Stimulated activated CD4-positive, alpha-beta T cell treated with anti-CD3 and anti-CD28 coated beads, Interleukin-2, amount 100 ng/mL, for 4 hours (primary cell): Measurements from ENCODE around the gene G2E3.
"Not testable (repeated sequence)": the region's sequence is repeated elsewhere in the genome, so short reads cannot be mapped to it uniquely, and the experiment has no call there.

Source experiments
- DNase-seq: peaks from one replicate; pipeline ENCODE4 v3.0.0-alpha.2; 2020; ENCODE audit warnings: low read depth

Gene G2E3

DNA sequence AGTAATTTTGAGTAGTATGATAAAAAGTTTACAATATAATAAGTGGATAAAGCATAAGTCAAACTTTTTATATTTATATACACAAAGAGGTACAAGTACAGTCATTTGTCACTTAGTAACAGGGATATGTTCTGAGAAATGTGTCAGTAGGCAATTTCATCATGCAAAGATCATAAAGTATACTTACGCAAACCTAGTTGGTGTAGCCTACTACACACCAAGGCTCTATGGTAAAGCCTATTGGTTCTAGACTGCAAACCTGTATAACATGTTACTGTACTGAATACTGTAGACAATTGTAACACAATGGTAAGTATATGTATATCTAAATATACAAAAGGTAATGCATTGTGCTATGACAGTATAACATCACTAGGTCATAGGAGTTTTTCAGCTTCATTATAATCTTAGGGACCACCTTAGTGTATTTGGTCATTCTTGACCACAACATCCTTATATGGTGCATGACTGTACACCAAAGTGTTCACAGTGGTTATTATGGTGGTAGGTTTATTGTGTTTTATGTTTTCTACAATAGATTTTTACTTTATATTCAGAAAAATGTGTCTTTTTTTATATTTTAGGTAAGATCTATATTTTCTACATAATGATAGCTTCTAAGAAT lies 48.3 kb downstream of the G2E3 start:
- DNase-seq = no peak

DNA sequence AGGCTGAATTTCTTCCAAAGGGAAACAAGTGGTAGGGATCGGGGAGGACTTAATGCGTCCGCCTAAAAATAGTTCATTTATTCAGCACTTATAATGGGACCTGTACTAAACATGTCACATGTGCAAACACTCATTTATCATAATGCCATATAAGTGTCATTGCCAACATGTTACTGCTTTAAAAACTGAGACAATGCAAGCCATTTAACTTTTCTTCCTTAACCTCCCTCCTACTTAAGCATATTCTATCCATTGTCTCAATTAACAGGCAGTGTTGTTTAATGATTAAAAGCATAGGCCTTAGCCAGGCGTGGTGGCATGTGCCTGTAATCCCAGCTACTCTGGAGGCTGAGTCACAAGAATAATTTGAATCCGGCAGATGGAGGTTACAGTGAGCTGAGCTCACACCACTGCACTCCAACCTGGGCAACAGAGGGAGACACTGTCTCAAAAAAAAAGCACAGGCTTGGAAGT lies 49.6 kb downstream of the G2E3 start:
- DNase-seq = no peak

DNA sequence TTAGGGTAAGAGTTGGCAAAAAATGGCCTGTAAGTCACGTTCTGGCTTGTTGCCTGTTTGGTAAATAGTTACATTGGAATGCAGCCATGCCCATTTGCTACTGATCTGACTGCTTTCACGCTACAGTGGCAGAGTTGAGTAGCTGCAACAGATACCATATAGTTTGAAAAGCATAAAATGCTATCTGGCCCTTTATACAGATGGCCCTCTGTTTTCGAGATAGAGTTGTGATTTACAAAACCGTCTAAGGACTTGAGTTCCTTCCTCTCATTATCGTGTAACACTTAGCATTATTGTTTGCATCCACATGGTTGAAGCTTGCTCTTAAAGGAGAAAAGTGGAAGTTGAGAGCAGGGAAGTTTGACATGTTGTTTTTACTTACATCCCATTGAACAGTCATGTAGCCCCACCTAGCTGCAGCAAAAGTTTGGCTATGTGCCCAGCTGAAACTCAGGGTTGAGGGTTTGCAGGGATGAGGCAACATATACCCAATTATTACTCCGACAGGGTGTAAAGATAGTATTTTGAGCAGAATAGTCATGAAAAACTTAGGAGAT lies 51.9 kb downstream of the G2E3 start:
- no peak for DNase-seq

DNA sequence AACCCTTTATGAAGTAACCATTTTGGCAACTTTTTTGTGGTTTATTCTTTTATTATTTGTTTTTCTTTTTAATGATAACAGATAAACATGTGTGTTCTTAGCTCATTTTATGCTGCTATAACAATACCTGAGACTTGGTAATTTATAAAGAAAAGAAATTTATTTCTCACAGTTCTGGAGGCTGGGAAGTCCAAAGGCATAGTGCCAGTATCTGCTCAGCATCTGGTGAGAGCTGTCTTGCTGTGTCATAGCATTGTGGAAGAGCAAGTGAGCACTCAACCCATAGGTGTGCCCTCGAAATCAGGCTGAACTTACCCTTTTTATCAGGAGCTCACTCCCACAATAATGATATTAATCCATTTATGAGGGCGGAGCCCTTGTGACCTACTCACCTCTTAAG lies 55.2 kb downstream of the G2E3 start:
- DNase-seq = no peak

DNA sequence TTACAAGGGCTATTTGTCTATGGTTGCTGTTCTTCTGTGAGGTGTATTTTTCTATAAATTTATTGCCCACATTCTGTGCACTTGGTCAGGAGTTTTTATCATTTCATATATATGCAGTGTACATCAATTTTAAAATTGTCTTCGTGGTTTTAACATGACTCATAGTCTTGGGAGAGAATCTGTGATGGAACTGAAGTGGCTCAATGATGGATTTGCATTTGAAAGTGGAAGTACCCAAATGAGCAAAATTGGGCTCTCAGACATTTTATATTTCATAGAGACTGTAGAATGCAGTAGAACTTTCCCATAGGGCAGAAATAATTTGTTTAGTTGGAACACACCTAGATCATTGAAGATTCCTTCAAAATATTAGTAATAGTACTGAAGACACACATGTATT lies 61.2 kb downstream of the G2E3 start:
- DNase-seq = no peak

DNA sequence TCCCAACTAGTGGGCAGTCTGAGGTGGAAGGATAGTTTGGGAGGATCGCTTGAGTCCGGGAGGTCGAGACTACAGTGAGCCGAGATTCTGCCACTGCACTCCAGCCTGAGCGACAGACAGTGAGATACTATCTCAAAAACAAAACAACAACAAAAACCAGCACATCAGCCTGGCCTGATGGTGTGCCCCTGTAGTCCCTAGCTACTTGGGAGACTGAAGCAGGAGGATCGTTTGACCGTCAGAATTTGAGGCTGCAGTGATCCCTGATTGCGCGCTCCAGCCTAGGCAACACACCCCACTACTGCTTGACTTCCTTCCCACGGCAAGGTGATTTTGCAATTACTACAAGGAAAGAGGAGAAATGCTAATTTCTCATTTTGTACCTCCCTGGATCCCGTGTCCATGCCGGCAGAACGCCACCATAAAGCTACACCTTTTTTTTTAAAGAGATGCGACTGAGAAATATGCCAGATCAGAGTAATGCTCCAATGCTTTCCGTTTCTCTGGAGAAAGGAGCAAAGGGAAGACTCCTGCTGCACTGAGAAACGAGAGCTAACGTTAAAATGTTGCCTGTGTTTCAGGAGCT lies 62.5 kb downstream of the G2E3 start:
- no peak for DNase-seq

DNA sequence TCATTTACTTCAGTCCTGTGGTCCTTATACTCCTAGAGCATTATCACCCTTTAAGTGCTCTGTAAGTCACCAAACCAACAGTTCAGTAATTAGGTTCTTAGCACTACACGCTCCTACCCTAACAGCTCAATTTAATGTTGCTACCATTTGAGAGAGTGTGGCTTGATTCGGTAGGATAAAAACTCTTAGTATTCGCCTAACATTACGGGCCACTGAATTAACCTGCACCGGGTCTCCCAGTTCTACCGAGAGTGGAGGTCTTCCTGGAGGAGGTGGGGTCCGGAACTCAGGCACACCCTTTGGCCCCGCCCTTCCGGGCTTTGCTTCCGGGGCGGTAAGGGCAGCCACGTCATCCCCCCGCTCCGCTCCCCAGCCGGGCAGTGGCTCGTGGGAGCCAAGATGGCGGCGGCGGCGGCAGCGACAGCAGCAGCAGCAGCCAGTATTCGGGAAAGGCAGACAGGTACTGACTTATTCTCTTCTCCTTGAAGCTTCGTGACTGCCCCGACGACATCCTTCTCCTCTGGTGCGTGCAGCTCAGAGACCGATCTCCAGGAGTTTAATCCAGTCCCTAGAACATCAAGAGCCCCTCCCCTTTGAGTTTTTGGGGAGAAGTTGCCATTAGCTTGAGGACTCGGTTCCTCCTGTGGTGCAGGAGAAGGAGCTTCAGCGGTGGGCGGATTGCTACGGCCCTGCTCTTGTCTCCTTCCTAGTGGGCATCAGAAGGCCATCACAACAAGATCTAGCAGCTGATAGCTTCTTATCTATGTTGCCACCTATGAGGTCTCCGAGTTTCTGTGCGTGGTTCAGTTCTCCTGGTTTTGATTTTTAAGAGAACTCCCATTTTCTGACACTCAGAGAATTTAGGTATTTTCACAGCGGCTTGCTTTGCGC lies 63.2 kb downstream of the G2E3 start, which contains the start of gene SCFD1:
SCFD1 (plus strand) TSS at position 380 of the 891 bp plus-strand sequence; CDS start at position 400, 20 bp downstream.
- peak; percentile 89 for DNase-seq

DNA sequence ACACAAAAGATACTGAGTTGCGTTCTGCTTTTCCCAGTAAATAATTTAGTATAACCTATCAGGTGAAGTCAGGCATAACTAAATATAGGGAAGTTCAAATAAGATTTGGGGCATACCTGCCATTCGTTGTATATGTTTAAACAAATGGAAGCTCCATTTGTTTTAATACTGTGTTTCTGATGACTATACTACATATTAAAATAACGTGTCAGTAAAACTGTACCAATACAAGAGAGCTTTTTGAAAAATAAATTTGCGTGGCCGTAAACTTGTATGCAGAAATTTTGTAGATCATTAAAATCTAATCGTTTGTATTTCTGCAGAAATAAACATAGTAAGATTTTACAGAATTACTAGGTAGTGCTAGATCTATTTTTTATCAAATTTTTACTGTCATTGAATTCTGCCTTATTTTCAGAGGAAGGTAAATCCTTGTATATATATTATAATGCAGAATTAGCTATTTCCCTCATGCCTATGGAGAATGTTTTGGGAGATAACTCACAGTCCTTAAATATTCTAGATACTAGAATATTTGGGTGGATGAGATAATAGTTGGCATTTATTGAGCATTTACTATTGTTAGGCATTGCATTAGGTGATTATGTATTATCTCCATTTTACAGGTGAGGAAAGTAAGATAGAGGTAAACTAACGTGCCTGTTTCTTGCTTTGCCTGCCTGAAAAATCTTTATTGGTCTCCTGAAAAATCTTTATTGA lies 64.6 kb downstream of the G2E3 start:
- DNase-seq = no peak

DNA sequence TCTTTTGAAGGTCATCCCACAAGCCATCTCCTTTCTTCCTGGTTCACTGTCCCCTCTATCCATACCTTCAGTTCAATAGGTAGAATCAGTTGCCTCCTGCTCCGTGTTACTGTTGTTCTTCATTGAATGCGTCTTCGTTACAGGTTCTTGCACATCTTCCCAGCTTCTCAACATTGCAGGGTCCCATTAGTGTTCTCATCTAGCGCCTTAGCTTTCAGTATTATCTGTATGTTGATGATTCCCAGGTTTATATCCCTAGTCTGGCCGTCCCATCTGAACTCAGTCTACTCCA lies 65.1 kb downstream of the G2E3 start:
- no peak for DNase-seq

DNA sequence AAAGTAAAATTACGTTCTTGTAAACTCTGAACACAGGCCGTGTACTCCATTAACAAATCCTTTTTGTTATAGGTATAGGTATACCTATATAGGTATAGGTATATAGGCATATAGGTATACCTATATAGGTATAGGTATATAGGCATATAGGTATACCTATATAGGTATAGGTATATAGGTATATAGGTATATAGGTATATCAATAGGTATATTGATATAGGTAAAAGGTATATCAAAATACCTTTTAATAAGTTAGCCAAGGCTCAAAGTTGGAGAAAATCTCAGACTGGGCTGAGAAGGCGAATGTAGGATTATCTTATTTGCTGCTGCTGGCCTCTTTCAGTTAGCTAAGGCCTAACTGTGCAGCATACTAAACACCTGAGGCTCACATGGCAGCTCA lies 66.6 kb downstream of the G2E3 start:
- no peak for DNase-seq

DNA sequence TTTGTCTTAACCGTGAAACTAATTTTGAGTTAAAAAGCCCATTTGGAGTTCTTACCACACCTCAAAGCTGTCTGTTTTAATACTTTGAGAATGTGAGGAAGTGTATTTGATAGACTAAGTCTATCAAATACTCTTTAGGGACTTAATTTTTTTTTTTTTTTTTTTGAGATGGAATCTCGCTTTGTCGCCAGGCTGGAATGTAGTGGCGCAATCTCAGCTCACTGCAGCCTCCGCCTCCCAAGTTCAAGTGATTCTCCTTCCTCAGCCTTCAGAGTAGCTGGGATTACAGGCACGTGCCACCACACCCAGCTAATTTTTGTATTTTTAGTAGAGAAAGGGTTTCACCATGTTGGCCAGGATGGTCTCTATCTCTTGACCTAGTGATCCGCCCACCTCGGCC lies 70.5 kb downstream of the G2E3 start:
- not testable (repeated sequence) for DNase-seq

DNA sequence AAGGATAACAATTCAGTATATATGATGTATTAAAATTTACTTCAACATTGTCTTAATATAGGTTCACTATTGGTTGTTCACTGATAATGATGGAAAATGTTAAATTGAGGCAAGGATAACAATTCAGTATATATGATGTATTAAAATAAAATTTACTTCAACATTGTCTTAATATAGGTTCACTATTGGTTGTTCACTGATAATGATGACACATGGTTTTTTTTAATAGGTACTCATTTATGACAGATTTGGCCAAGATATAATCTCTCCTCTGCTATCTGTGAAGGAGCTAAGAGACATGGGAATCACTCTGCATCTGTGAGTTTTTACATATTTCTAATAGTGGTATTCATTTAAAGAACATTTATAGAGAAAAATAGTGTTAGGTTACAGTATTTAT lies 71.3 kb downstream of the G2E3 start:
- no peak for DNase-seq

DNA sequence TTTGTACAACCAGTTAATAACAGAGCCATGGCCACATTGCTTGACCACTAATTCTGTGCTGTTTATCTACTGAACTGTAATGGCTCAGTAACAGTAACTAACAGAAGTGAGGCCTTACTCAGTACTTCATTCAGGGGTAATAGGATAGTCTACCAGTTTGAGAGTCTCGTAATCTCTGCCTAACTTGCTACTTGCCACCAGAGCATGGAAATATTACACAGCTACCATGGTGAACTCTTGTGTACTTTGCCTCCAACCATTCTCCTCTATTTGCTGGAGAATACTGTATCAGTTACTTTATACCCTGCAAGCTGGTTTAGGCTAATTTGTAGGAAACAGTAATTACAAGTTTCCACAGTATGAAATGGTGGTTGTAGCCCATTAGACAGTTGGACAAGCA lies 73.8 kb downstream of the G2E3 start:
- no peak for DNase-seq

DNA sequence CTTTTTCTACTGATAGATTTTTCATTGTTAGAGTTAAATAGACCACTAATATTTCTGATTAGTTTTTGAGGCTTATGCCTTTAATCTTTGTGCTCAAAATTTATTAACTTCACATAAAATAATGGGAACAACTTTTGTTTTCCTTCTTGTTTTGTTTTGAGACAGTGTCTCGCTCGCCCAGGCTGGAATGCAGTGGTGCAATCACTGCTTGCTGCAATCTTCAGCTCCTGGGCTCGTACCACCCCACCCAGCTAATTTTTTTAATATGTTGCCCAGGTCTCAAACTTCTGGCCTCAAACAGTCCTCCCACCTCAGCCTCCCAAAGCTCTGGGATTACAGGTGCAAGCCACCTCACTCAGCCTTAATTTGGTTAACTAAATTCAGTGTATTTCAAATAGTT lies 80.0 kb downstream of the G2E3 start:
- no peak for DNase-seq

DNA sequence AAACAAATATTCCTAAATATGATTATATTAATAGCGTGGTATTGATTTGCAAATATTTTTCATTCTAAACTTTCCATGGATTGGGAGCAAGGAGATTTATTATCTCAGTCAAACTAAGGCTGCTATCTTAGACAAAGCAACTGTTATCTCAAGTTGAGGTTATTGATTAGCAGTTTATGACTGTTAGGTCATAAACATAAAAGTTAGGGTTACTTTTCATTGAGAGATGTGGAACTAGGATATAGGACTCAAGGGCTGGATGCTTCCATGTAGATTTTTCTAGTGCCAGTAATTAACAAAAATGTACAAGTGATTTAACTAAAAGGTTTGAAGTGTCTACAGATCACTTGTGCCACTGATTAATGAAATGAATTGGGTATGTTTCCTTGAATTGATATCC lies 82.2 kb downstream of the G2E3 start:
- no peak for DNase-seq

DNA sequence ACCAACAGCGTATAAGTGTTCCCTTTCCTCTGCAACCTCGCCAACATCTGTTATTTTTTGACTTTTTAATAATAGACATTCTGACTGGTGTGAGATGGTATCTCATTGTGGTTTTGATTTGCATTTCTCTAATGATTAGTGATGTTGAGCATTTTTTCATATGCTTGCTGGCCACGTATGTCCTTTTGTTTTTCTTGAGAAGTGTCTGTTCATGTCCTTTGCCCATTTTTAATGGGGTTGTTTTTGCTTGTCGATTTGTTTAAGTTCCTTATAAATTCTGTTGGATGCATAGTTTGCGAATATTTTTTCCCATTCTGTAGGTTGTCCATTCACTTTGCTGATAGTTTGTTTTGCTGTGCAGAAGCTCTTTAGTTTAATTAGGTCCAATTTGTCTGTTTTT lies 85.5 kb downstream of the G2E3 start:
- DNase-seq = not testable (repeated sequence)

DNA sequence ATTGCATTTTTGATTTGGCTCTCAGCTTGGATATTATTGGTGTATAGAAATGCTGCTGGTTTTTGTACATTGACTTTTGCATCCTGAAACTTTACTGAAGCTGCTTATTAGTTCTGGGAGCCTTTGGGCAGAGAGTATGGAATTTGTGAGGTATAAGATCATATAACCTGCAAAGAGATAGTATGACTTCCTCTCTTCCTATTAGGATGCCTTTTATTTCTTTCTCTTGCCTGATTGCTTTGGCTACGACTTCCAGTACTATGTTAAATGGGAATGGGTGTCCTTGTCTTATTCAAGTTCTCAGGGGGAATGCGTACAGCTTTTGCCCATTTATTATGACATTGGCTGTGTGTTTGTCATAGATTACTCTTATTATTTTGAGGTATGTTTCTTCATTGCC lies 86.6 kb downstream of the G2E3 start:
- DNase-seq = no peak

DNA sequence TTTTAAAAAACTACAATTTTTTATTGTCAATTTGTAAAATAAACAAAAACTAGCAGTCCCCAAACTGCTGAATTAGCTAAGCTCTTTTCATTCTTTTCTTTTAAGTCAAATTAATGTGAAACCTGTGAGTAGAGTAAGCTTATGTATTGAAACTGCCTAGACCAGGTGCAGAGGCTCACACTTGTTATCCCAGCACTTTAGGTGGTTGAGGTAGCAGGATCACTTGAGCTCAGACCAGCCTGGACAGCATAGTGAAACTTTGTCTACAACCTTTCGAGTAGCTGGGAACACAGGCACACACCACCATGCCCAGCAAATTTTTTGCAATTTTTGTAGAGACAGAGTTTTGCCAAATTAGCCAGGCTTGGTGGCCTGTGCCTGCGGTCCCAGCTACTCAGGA lies 89.5 kb downstream of the G2E3 start:
- no peak for DNase-seq

DNA sequence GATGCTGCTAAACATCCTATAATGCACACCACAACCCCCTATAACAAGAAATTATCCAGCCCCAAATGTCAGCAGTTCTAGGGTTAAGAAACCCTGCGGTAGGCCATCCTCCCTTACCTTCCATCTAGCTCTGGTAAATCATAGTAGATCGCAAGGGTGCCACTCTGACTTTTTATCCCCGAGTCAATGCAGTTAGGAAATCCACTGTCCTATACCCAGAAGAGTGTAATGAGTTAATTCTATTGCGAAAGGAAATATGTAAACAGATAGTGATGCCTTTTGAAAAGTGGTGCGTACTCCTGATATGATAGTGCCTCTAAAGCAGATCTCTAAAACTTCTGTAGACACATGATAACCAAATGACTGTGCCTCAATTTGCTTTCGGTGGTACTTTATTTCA lies 93.0 kb downstream of the G2E3 start:
- no peak for DNase-seq

DNA sequence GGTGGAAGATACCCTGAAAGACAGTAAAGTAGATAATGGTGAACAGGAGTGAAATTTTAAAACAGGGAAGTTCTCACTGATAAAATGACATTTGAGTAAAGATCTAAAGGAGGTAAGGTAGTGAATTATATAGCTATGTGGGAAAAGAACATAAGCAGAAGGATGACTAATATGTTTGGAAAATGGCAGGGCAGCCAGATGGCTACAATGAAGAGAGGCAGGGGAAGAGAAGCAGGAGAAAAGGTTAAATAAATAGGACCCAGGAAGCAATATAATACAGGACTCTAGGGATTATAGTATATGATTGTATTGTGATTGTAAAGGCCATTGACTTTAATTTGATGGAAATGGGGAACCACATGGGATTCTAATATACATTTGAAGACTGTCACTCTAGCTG lies 96.2 kb downstream of the G2E3 start:
- no peak for DNase-seq

DNA sequence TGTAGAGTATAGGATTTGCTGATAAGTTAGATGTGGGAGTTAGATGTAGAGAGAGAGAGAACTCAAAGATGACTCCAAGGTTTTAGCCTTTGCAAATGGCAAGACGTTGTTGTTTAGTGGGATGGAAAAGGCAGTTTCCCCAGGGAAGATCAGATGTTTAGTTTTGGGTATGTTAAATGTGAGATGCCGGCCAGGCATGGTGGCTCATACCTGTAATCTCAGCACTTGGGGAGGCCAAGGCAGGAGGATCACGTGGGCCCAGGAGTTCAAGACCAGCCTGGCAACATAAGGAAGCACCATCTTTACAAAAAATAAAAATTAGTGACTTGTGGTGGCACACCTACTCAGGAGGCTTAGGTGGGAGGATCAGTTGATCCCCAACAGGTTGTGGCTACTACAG lies 96.7 kb downstream of the G2E3 start:
- DNase-seq = no peak

DNA sequence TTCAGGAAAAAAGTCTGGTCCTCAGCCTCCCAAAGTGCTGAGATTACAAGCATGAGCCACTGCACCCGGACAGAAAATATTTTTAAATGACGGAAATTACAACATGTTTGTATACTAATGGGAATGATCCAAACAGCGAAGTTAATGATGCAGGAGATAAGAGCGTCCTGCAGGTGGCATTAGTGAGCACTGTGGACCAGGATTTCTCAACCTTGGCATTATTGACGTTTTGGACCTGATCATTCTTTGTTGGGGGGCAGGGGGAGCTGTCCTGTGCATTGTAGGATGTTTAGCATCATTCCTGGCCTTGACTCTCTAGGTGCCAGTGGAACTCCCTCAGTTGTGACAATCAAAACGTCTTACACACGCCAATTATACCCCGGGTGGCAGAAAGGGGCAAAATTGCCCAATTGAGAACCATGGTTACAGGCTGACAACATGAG lies 97.3 kb downstream of the G2E3 start:
- no peak for DNase-seq
